GM23248 (cell line): ENCODE measurements around the gene MSL3B.

Experiments used
- DNase-seq: peaks from one replicate; pipeline ENCODE4 v3.0.0-alpha.2; 2015
- H2AFZ ChIP-seq: fragments of 200-600 bp; sonication (generic); 2 replicates; pipeline ENCODE4 v1.6.1; 2016; ENCODE audit warnings: antibody characterized with exemption
- H3F3A ChIP-seq: fragments of 200-600 bp; sonication (generic); 2 replicates; pipeline ENCODE4 v1.6.1; 2016; ENCODE audit warnings: mild to moderate bottlenecking, antibody characterized with exemption, mixed run types; ENCODE audit not compliant: insufficient read depth
- H3K27ac ChIP-seq: fragments of 200-600 bp; sonication (generic); 2 replicates; pipeline ENCODE4 v1.5.1; 2016; ENCODE audit warnings: mild to moderate bottlenecking
- H3K27me3 ChIP-seq: fragments of 200-600 bp; sonication (generic); replicated peaks from 2 replicates; pipeline ENCODE4 v1.6.1; 2016; ENCODE audit warnings: mild to moderate bottlenecking; ENCODE audit not compliant: insufficient read depth
- H3K36me3 ChIP-seq: fragments of 200-600 bp; sonication (generic); 2 replicates; pipeline ENCODE4 v1.6.1; 2016; ENCODE audit warnings: low read depth, mild to moderate bottlenecking
- H3K4me1 ChIP-seq: fragments of 200-600 bp; sonication (generic); 2 replicates; pipeline ENCODE4 v1.6.1; 2016; ENCODE audit warnings: mild to moderate bottlenecking; ENCODE audit not compliant: insufficient read depth
- H3K4me2 ChIP-seq: fragments of 200-600 bp; sonication (generic); one replicate; pipeline ENCODE4 v1.6.1; 2016; ENCODE audit warnings: mild to moderate bottlenecking; ENCODE audit not compliant: unreplicated experiment
- H3K4me3 ChIP-seq: fragments of 200-600 bp; sonication (generic); 2 replicates; pipeline ENCODE4 v1.5.1; 2016; ENCODE audit warnings: mild to moderate bottlenecking
- H3K79me2 ChIP-seq: fragments of 200-600 bp; sonication (generic); 2 replicates; pipeline ENCODE4 v1.6.1; 2016; ENCODE audit warnings: mild to moderate bottlenecking; ENCODE audit not compliant: insufficient read depth
- H3K9ac ChIP-seq: fragments of 200-600 bp; sonication (generic); 2 replicates; pipeline ENCODE4 v1.6.1; 2016; ENCODE audit warnings: mild to moderate bottlenecking
- H3K9me2 ChIP-seq: fragments of 200-600 bp; sonication (generic); 2 replicates; pipeline ENCODE4 v1.6.1; 2016; ENCODE audit warnings: mixed run types, mild to moderate bottlenecking, moderate library complexity; ENCODE audit not compliant: insufficient read depth
- H3K9me3 ChIP-seq: fragments of 200-600 bp; sonication (generic); one replicate; pipeline ENCODE4 v1.6.1; 2017; ENCODE audit warnings: low read depth
- H4K20me1 ChIP-seq: fragments of 200-600 bp; sonication (generic); 2 replicates; pipeline ENCODE4 v1.6.0; 2016; ENCODE audit not compliant: insufficient read depth
- EZH2 ChIP-seq: fragments of 200-600 bp; sonication (generic); IDR thresholded peaks from 2 replicates; pipeline ENCODE4 v1.6.1; 2018; ENCODE audit warnings: antibody characterized with exemption, mild to moderate bottlenecking; ENCODE audit not compliant: insufficient read depth, poor library complexity, severe bottlenecking
- EZH2phosphoT487 ChIP-seq: fragments of 200-600 bp; sonication (generic); IDR thresholded peaks from 2 replicates; pipeline ENCODE4 v1.6.1; 2018; ENCODE audit warnings: antibody characterized with exemption, moderate library complexity, mild to moderate bottlenecking, low read depth; ENCODE audit not compliant: insufficient read depth
- WGBS, 2 experiments: methylation state at CpG; one replicate each; pipeline ENCODE4 v1.1.6; 2015 to 2017; ENCODE audit warnings: low lambda C conversion rate in 2 of 2, low coverage in 1 of 2; ENCODE audit errors: missing lambda C conversion rate in 2 of 2; 5-methylcytosine and 5-hydroxymethylcytosine counted together
- in situ Hi-C: fragments of 300-500 bp; cut with MboI; formaldehyde crosslinking; loops from 2 replicates; pipeline ENCODE4 v1.15.0; 2020

Gene MSL3B

GRCh38 chr2:233867993-233868532, at the start of gene MSL3B:
MSL3B (minus strand) TSS chr2:233868386.
- in situ Hi-C loops = no loop called here
- Histone ChIP-seq H3K4me3 (peak within 1 kb of the TSS; percentile 86), H3K27me3 (no peaks in the 10 kb centered on the region; the same call in 1 of the 2 replicates), H3K4me1 (no peaks in the 10 kb centered on the region), H3K36me3 (no peaks in the 10 kb centered on the region), H3K4me2 (peak within 1 kb of the TSS; percentile 82), H2AFZ (peak within 1 kb of the TSS; percentile 99), H3K79me2 (no peaks in the 10 kb centered on the region), H3K9me3 (no peaks in the 10 kb centered on the region), H4K20me1 (no peaks in the 10 kb centered on the region), H3K9me2 (no peaks in the 10 kb centered on the region), H3K27ac (peak within 1 kb of the TSS; percentile 28; the same call in 1 of the 2 replicates), H3F3A (no peaks in the 10 kb centered on the region), H3K9ac (peak within 1 kb of the TSS; percentile 79)
- no peak for TF ChIP-seq EZH2
- no peak for TF ChIP-seq EZH2phosphoT487
- 10% methylated on average over 50 of the region's 50 CpGs for WGBS, 2 experiments
- peak; percentile 79 for DNase-seq

- in situ Hi-C loops = no loop called here
- 12 to 14% methylated on average over 5 of the region's 5 CpGs for WGBS, 2 experiments
- H3K27ac ChIP-seq = no peak within 1 kb of the TSS
Measured at GRCh38 chr2:233917116-233917515, 48.9 kb upstream of the MSL3B start, which contains the start of gene TRPM8. TRPM8 (plus strand) TSS chr2:233917373; CDS start chr2:233926538, 9,165 bp downstream.

GRCh38 chr2:233915128-233915527, 46.9 kb upstream of the MSL3B start:
- WGBS, 2 experiments = 14 to 20% methylated on average over 2 of the region's 2 CpGs

More at GRCh38 chr2:233917116-233917515, 48.9 kb upstream of the MSL3B start, which contains the start of gene TRPM8:
- H3K9ac ChIP-seq = no peak within 1 kb of the TSS
- H3K79me2 ChIP-seq = no peaks in the 10 kb centered on the region
- no peaks in the 10 kb centered on the region for H4K20me1 ChIP-seq
- H3K4me2 ChIP-seq = no peak within 1 kb of the TSS
- H3K36me3 ChIP-seq = no peaks in the 10 kb centered on the region
- no peaks in the 10 kb centered on the region for H3K9me2 ChIP-seq
- TF ChIP-seq EZH2phosphoT487 (no peak), EZH2 (no peak)
- no peaks in the 10 kb centered on the region for H3F3A ChIP-seq
- DNase-seq = no peak
- H3K27me3 ChIP-seq = peaks cover 24% of the 10 kb centered on the region
- no peaks in the 10 kb centered on the region for H3K9me3 ChIP-seq
- no peak within 1 kb of the TSS for H3K4me3 ChIP-seq
- no peaks in the 10 kb centered on the region for H3K4me1 ChIP-seq
- H2AFZ ChIP-seq = no peak within 1 kb of the TSS

DNA sequence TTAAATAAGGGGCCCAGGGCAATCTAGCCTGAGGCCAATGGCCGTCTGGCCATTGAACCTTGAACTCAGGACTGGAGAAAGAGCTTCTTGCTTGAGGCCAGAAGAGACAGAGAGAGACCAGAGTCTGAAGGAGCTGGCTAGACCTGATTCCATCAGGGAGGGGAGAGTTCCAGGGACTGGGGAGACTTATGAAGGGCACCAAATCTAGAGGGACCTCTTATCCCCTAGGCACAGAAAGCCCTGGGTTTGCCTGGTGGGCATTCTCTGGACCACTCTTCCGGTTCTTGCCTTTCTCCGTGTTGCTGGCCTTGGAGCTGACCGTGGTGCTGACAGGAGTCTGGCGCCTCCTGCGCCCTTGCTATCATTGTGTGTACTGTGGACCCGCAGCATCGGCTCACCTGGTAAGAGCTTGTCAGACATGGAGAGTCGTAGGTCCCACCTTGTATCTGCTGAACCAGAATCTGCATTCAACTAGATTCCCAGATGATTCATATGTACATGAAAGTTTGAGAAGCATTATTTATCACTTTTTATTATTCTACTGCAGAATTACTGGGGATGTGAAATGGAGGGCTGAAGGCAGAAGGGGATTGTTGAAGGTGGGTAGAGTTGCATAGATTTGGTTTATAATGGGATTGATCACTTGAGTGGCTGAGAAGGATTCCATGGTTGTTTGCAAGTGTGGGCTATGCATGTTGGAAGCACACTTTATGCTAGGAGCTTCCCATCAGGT, 44.7 kb upstream of the MSL3B start:
- no peaks in the 10 kb centered on the region for H4K20me1 ChIP-seq
- H3K9ac ChIP-seq = no peak overlapping the region
- TF ChIP-seq EZH2phosphoT487 (no peak), EZH2 (no peak)
- H3K4me1 ChIP-seq = no peaks in the 10 kb centered on the region
- no peaks in the 10 kb centered on the region for H3K9me2 ChIP-seq
- H3K9me3 ChIP-seq = no peaks in the 10 kb centered on the region
- no peak overlapping the region for H3K4me3 ChIP-seq
- no peak overlapping the region for H3K27ac ChIP-seq
- peak; percentile 51 for DNase-seq
- no peaks in the 10 kb centered on the region for H3K79me2 ChIP-seq
- H3K27me3 ChIP-seq = peaks cover 21% of the 10 kb centered on the region
- H3K4me2 ChIP-seq = no peak overlapping the region
- in situ Hi-C loops = no loop called here
- H2AFZ ChIP-seq = no peak overlapping the region
- no peaks in the 10 kb centered on the region for H3F3A ChIP-seq
- WGBS, 2 experiments = 7 to 13% methylated on average over 9 of the region's 9 CpGs
- no peaks in the 10 kb centered on the region for H3K36me3 ChIP-seq

More at GRCh38 chr2:233915128-233915527, 46.9 kb upstream of the MSL3B start:
- H3K4me1 ChIP-seq = no peaks in the 10 kb centered on the region
- no peak overlapping the region for H3K9ac ChIP-seq
- H2AFZ ChIP-seq = no peak overlapping the region
- no peaks in the 10 kb centered on the region for H4K20me1 ChIP-seq
- no peaks in the 10 kb centered on the region for H3K9me3 ChIP-seq
- no peaks in the 10 kb centered on the region for H3K79me2 ChIP-seq
- H3F3A ChIP-seq = no peaks in the 10 kb centered on the region
- H3K4me2 ChIP-seq = no peak overlapping the region
- no peaks in the 10 kb centered on the region for H3K9me2 ChIP-seq
- DNase-seq = peak; percentile 16
- TF ChIP-seq EZH2phosphoT487 (no peak), EZH2 (no peak)
- H3K4me3 ChIP-seq = no peak overlapping the region
- H3K27me3 ChIP-seq = peaks cover 21% of the 10 kb centered on the region
- H3K27ac ChIP-seq = no peak overlapping the region
- in situ Hi-C loops = no loop called here
- H3K36me3 ChIP-seq = no peaks in the 10 kb centered on the region
